ENCODE results near the gene DUSP23.

DUSP23 gene

DNA sequence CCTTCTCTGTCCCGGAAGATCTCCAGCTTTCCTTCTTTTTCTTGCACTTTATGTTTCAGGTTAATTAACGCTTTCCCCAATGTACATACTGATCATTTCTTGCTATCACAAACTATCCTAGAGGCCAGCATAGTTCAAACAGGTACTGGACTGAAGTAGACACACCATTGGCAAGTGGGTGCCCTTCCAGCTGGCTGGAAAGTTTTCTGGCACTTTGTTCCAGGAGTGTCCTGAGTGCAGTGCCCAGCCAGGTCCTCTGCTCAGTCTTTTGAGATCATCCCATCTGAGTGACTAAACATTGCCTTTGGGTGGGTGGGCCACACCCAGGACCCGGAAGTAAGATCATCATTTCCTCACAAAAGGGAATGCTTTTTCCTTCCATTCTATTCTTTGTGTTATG lies 15.0 kb upstream of the DUSP23 start:
- no peak overlapping the region for H3K4me3 Mint-ChIP-seq
- H3K27ac Mint-ChIP-seq: no peak overlapping the region
- DNase-seq (ENCODE audit: low spot score in 2 of 2) (no peak), ATAC-seq (ENCODE audit: low read depth) (no peak)
- H3K27me3 Mint-ChIP-seq: peaks cover 20% of the 10 kb centered on the region
- H3K9me3 Mint-ChIP-seq: no peaks in the 10 kb centered on the region
- H3K36me3 Mint-ChIP-seq: no peaks in the 10 kb centered on the region
- no peaks in the 10 kb centered on the region for H3K4me1 Mint-ChIP-seq

DNA sequence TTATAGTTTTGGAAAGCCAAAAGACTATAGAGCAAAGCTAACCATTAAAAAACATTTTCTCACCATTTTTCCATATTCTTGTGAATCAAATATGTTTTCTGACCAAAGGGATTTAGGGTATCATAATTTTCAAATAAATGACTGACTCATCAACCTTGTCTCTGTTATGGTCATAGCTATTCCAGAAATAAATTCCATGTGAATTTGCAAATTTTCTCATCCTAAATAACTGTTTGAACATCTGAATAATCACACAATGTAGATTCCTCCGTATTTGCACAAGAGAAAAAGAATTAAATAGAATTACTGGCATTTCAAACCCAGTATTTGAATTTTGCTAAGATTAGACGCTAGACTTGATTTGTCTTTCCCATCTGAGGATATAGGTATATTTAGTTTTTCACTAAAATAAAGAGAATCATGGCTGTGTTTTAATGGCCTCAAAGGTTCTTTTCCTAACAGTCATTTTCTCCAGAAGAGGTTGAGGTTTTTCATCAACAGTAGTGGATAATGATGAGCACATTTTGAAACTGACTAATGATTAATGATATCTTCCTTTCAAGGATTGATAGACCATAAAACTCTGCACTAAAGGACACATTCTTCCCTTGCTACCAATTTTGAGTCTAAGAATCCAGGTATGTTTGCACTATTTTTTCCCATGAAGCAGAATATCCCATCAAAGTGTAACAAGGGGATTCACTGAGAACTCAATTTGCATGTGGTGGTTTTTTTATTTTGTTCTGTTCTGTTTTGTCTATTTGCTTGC lies 9.5 kb upstream of the DUSP23 start:
- H3K36me3 Mint-ChIP-seq: no peaks in the 10 kb centered on the region
- no peaks in the 10 kb centered on the region for H3K9me3 Mint-ChIP-seq
- no peaks in the 10 kb centered on the region for H3K4me1 Mint-ChIP-seq
- ATAC-seq (ENCODE audit: low read depth): no peak
- H3K4me3 Mint-ChIP-seq: no peak overlapping the region
- H3K27ac Mint-ChIP-seq: no peak overlapping the region
- peaks cover 9% of the 10 kb centered on the region for H3K27me3 Mint-ChIP-seq
- DNase-seq (ENCODE audit: low spot score in 2 of 2): no peak

DNA sequence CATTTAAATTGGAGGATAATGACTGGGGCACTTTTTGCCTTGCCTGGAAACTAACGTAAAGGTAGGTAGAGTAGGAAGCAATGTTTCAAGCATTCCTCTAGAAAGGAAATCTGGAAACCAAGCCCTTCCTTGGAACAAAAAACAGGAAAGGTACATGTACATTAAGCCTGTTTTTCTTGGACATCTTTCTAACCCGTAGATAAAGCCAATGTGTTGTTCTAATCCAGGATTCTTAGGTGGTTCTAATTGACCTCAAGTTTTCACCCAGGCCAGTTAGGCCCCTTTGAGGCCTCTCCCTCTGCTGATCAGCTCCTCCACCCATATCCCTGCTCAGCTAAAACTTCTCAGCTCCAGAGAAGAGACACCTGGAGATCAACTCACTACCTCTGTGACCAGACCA lies 6.3 kb upstream of the DUSP23 start:
- Mint-ChIP-seq H3K27me3 (peaks cover 3% of the 10 kb centered on the region), H3K4me1 (peaks cover 6% of the 10 kb centered on the region), H3K27ac (no peak overlapping the region), H3K36me3 (no peaks in the 10 kb centered on the region), H3K4me3 (no peak overlapping the region), H3K9me3 (no peaks in the 10 kb centered on the region)
- ATAC-seq (ENCODE audit: low read depth): no peak
- DNase-seq (ENCODE audit: low spot score in 2 of 2): no peak

DNA sequence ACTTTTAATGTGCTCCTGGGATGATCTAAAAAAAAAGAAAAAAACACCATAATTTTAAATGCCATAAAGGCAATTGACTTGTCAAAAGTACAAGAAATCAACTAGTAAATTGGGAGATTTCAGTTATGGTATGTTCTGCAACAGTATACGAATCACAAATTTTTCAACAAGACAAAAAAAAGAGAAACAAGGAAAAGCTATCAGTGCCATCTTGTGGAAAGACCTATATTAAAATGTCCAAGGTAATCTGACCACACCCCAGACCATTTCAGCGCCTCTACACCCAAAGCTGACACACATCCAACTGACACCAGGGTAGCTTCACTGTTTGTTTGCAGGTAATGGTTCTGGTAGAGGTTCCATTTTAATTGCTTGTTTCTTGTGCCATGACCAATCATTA lies 5.0 kb upstream of the DUSP23 start:
- Mint-ChIP-seq H3K4me3 (no peak overlapping the region), H3K27me3 (peaks cover 3% of the 10 kb centered on the region), H3K4me1 (peaks cover 10% of the 10 kb centered on the region), H3K9me3 (no peaks in the 10 kb centered on the region), H3K36me3 (no peaks in the 10 kb centered on the region), H3K27ac (no peak overlapping the region)
- ATAC-seq (ENCODE audit: low read depth) (no peak), DNase-seq (ENCODE audit: low spot score in 2 of 2) (no peak)

DNA sequence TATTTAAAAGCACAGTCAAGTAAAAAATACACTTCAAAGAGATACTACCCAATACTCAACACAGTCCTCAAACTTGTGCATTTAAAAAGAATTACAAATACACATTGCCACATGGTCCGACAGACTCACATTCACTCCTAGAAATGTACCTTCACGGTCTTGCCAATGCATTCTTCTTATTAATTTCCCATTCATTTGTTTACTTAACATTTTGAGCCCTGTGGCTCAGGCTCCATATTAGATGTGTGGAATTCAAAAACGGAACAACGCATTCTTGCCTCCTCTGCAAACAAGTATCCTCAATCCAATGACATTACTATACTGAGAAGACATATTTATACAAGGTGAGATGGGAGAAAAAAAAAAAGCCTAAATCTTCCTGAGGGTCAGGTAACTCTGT lies 2.5 kb upstream of the DUSP23 start:
- no peak overlapping the region for H3K27ac Mint-ChIP-seq
- no peaks in the 10 kb centered on the region for H3K9me3 Mint-ChIP-seq
- H3K4me3 Mint-ChIP-seq: no peak overlapping the region
- no peak for ATAC-seq (ENCODE audit: low read depth)
- peaks cover 16% of the 10 kb centered on the region for H3K4me1 Mint-ChIP-seq
- H3K36me3 Mint-ChIP-seq: no peaks in the 10 kb centered on the region
- H3K27me3 Mint-ChIP-seq: peaks cover under 1% of the 10 kb centered on the region
- no peak for DNase-seq (ENCODE audit: low spot score in 2 of 2)

DNA sequence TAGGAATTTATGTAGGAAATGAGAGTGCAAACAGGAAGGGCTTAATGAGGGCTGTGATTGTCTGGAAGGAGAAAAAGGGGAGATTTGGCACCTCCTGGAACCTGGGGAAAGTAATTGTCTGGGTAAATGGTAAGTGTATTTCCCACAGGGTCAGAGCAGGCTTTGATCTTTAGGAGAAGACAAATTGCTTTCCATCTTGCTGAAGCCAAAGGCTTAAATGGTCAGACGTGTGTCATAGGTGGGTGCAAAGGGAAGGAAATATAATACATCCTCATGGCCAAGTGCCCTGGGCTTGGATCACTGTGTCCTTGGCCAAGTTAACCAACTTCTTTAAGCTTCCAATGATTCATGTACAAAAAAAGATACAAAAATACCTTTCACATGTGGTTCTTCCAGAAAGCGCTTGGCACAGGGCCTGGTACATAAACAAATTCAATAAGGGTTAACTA lies 1.3 kb upstream of the DUSP23 start:
- peak overlapping the region; percentile 70 for H3K4me3 Mint-ChIP-seq
- H3K27me3 Mint-ChIP-seq: no peaks in the 10 kb centered on the region
- peaks cover 16% of the 10 kb centered on the region for H3K4me1 Mint-ChIP-seq
- DNase-seq (ENCODE audit: low spot score in 2 of 2): no peak
- H3K27ac Mint-ChIP-seq: no peak overlapping the region
- H3K9me3 Mint-ChIP-seq: no peaks in the 10 kb centered on the region
- H3K36me3 Mint-ChIP-seq: no peaks in the 10 kb centered on the region
- ATAC-seq (ENCODE audit: low read depth): no peak

DNA sequence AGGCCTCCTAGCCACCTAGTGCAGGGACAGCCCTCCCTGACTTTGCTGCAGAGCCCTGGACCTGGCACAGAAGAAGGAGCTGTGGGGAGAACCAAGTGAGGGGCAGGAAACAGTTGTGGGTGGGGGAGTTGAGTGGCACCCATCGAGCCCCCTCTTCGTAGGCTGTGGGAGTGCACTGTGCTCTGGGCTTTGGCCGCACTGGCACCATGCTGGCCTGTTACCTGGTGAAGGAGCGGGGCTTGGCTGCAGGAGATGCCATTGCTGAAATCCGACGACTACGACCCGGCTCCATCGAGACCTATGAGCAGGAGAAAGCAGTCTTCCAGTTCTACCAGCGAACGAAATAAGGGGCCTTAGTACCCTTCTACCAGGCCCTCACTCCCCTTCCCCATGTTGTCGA lies 1.2 kb downstream of the DUSP23 start:
- DNase-seq (ENCODE audit: low spot score in 2 of 2) (no peak), ATAC-seq (ENCODE audit: low read depth) (no peak)
- no peak overlapping the region for H3K27ac Mint-ChIP-seq
- H3K4me3 Mint-ChIP-seq: peak overlapping the region; percentile 85
- peaks cover 16% of the 10 kb centered on the region for H3K4me1 Mint-ChIP-seq
- no peaks in the 10 kb centered on the region for H3K36me3 Mint-ChIP-seq
- H3K9me3 Mint-ChIP-seq: no peaks in the 10 kb centered on the region
- no peaks in the 10 kb centered on the region for H3K27me3 Mint-ChIP-seq

DNA sequence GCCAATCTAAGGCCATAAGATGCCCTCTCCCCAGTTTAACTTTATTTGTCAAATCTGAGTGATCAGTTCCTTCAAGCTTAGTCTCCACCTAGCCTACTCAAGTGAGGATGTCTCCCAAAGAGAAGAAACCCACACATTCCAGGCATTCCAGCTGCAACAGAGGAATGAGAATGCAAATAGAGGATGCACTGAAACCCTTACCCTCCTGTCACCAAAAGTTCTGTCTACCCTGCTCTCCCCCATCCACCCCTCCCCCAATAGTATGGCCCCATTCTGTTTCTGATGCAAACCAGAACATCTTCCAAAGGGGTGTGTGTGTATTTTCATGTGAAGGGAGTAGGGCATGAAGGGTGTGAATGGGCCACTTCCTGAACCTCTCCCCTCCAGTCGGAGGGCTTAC lies 3.0 kb downstream of the DUSP23 start:
- DNase-seq (ENCODE audit: low spot score in 2 of 2): no peak
- H3K4me1 Mint-ChIP-seq: peaks cover 16% of the 10 kb centered on the region

DNA sequence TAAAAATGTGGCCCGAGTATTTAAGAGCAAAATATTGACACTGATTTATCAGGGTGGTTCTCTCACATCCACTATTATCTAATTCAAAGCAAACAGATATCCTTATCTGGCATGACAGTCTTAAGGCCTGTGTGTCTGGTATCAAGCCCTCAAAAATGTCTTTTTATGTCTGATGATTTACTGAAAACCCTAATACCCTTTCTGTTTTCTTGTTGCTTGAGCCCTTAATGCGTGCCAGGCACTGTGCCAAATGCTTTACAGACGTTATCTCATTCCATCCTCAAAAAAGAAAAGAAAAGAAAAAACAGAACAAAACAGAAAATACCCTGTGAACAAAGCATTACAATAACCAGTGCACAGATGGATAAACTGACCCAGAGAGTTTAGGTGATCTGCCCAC lies 5.7 kb downstream of the DUSP23 start:
- Mint-ChIP-seq H3K27ac (no peak overlapping the region), H3K4me3 (no peak overlapping the region), H3K36me3 (no peaks in the 10 kb centered on the region), H3K4me1 (peaks cover 5% of the 10 kb centered on the region), H3K27me3 (peaks cover 7% of the 10 kb centered on the region), H3K9me3 (no peaks in the 10 kb centered on the region)
- DNase-seq (ENCODE audit: low spot score in 2 of 2) (no peak), ATAC-seq (ENCODE audit: low read depth) (no peak)

More for the DNA sequence above, 3.0 kb downstream of the DUSP23 start:
- Mint-ChIP-seq H3K36me3 (no peaks in the 10 kb centered on the region), H3K4me3 (no peak overlapping the region), H3K27me3 (no peaks in the 10 kb centered on the region), H3K27ac (no peak overlapping the region), H3K9me3 (no peaks in the 10 kb centered on the region)
- ATAC-seq (ENCODE audit: low read depth): no peak

DNA sequence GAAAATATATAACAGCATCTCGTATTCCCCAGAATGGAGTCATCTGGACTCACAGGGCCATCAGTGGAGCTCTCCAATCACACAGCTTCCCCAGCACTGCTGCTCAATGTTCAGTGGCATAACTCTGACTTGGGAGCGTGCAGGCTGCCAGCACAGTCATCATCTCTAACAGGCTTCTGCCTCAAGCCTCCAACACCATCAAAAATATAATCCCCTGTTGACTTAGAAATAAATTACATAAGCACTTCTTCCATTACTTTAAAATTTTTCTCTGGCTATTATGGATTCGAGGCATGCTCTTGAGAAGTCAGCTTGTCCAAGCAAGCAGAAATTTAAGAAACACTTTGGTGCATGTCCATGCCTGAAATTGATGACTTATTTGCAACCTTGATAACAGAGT lies 6.2 kb downstream of the DUSP23 start:
- ATAC-seq (ENCODE audit: low read depth) (no peak), DNase-seq (ENCODE audit: low spot score in 2 of 2) (no peak)
- Mint-ChIP-seq H3K27me3 (peaks cover 7% of the 10 kb centered on the region), H3K4me1 (peaks cover 2% of the 10 kb centered on the region), H3K27ac (no peak overlapping the region), H3K36me3 (no peaks in the 10 kb centered on the region), H3K4me3 (no peak overlapping the region), H3K9me3 (no peaks in the 10 kb centered on the region)

DNA sequence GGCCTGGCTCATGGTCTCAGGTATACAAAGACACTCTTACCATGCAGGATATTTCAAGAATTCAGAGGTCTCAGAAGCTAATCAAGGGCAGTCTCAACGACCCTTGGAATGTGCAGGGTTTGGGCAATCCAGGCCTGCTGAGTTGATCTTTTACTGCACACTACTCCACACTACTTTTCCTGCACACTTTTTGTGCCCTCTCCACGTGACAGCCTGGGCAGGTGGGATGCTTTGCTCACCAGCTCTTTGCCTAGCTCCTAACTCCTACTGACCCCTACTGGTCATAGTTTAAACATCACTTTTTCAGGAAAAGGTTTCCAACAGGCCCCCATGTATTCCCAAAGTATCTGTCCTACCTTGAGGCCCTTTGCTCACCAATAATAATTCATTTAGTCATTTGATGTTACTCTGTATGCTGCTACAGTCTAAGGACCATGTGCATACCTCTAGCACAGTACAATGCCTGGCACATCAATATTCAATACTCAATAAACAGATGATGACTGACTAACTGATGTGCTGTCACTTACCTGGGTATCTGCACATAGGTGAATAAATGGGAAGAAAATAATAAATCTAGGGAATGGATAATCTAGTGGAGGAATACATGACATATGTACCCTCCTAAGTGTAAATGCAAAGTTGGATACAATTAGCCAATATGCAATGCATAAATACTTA lies 9.6 kb downstream of the DUSP23 start:
- no peak for ATAC-seq (ENCODE audit: low read depth)
- DNase-seq (ENCODE audit: low spot score in 2 of 2): no peak
- Mint-ChIP-seq H3K36me3 (no peaks in the 10 kb centered on the region), H3K27ac (no peak overlapping the region), H3K9me3 (no peaks in the 10 kb centered on the region), H3K4me1 (peaks cover 2% of the 10 kb centered on the region), H3K4me3 (no peak overlapping the region), H3K27me3 (peaks cover 11% of the 10 kb centered on the region)

DNA sequence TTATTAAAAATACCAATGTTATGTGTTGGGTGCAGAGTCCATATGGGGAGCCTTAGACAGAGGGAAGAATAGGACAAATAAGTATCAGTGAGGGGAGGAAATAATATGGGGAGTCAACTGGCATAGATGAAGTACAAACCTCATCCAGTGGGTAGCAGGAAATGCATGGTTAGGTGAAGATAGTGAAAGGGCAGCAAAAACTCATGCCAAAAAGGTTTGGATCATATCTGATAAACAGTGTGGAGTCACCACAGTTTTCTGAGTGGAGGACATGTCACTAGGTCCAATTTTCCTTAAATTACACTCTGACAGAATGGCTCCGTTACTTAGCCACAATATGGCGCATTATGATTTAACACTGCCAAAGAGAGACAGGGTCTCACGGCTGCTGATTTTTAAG lies 10.3 kb downstream of the DUSP23 start:
- no peak for ATAC-seq (ENCODE audit: low read depth)
- no peaks in the 10 kb centered on the region for H3K9me3 Mint-ChIP-seq
- peaks cover 2% of the 10 kb centered on the region for H3K4me1 Mint-ChIP-seq
- no peaks in the 10 kb centered on the region for H3K36me3 Mint-ChIP-seq
- no peak overlapping the region for H3K4me3 Mint-ChIP-seq
- H3K27ac Mint-ChIP-seq: no peak overlapping the region
- H3K27me3 Mint-ChIP-seq: peaks cover 11% of the 10 kb centered on the region
- DNase-seq (ENCODE audit: low spot score in 2 of 2): no peak

DNA sequence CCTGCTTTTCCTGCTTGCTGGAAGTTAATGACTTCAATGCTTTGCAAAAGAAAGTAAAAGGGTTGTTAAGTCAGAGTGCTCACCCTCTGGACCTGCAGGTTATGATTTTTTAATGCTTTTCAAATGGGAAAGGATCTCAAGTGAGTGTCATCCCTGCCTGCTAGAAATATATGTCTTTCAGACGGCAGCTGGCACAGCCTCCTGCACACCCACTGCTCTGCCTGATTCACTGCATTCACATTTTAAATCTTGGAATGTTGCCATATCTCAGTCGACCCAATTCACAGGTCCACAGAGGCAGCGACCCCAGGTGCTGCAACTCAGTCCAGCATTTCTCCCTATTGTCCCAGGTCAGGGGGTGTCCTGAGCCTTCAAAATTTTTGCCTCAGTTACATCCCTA lies 10.7 kb downstream of the DUSP23 start:
- H3K36me3 Mint-ChIP-seq: no peaks in the 10 kb centered on the region
- no peak for ATAC-seq (ENCODE audit: low read depth)
- H3K27me3 Mint-ChIP-seq: peaks cover 13% of the 10 kb centered on the region
- DNase-seq (ENCODE audit: low spot score in 2 of 2): no peak
- no peaks in the 10 kb centered on the region for H3K9me3 Mint-ChIP-seq
- H3K4me3 Mint-ChIP-seq: no peak overlapping the region
- H3K27ac Mint-ChIP-seq: no peak overlapping the region
- H3K4me1 Mint-ChIP-seq: peaks cover 2% of the 10 kb centered on the region

DNA sequence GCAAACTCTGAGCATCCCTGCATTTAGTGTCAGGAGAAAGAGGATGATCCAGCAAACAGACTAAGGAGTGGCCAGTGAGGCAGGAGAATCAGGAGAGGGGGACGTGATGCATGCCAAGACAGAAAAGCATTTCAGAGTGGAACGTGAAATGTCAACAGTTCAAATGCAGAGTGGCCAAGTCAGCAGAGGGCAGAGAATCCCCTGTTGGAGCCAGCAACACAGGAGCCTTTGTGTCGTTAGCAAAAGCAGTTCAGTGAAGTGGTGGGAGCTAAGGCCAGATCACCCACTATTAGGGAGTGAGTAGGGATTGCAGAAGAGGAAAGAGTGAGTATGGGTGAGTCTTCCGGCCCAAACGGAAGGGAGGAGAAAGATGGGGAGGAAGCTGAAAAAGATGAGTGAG lies 14.8 kb downstream of the DUSP23 start:
- Mint-ChIP-seq H3K27ac (no peak overlapping the region), H3K9me3 (no peaks in the 10 kb centered on the region), H3K4me1 (peaks cover 2% of the 10 kb centered on the region), H3K4me3 (no peak overlapping the region), H3K36me3 (no peaks in the 10 kb centered on the region), H3K27me3 (peaks cover 20% of the 10 kb centered on the region)
- ATAC-seq (ENCODE audit: low read depth) (no peak), DNase-seq (ENCODE audit: low spot score in 2 of 2) (no peak)

DNA sequence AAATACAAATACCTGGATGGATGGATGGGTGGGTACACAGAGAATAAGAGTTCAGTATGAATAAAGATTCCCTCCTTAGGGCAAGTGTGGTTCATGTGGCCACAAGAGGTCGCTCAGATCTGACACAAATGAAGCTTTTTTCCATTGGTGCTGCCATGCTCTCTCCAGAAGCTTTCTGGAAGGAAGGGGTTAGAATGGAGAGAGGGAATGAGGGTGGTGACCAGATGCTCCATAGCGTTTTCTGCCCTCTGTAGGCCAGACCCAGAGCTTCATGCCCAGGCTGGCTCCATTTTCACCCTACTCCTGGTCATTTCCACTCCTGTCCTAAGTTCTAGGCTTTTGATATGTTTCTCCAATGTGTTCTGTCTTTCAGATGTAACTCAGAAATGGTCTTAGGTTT lies 18.1 kb downstream of the DUSP23 start:
- H3K4me3 Mint-ChIP-seq: no peak overlapping the region
- H3K27ac Mint-ChIP-seq: no peak overlapping the region
- peaks cover 5% of the 10 kb centered on the region for H3K4me1 Mint-ChIP-seq
- peak; percentile 38 to 46 for DNase-seq (ENCODE audit: low spot score in 2 of 2)
- no peaks in the 10 kb centered on the region for H3K36me3 Mint-ChIP-seq
- H3K9me3 Mint-ChIP-seq: no peaks in the 10 kb centered on the region
- peaks cover 17% of the 10 kb centered on the region for H3K27me3 Mint-ChIP-seq
- ATAC-seq (ENCODE audit: low read depth): peak; percentile 67
